Epidermal melanocyte (primary cell): ENCODE results near the gene DNASE1L3.
A peak's percentile ranks its signal among the peaks of the same experiment; 100 is the strongest.

Source experiments
- DNase-seq: peaks from one replicate; pipeline ENCODE4 v3.0.0; 2011; ENCODE audit warnings: low spot score; ENCODE audit not compliant: insufficient read length

The DNASE1L3 gene

GRCh38 chr3:58179235-58180098, 31.3 kb downstream of the DNASE1L3 start:
- no peak for DNase-seq

- no peak for DNase-seq
Measured at GRCh38 chr3:58178528-58179234, 32.1 kb downstream of the DNASE1L3 start.

- peak; percentile 71 for DNase-seq
Measured at GRCh38 chr3:58177747-58178527, 32.8 kb downstream of the DNASE1L3 start.

- DNase-seq = no peak
Measured at GRCh38 chr3:58176827-58177489, 33.8 kb downstream of the DNASE1L3 start.

GRCh38 chr3:58176185-58176530, 34.6 kb downstream of the DNASE1L3 start:
- DNase-seq = no peak

GRCh38 chr3:58175437-58176184, 35.2 kb downstream of the DNASE1L3 start:
- no peak for DNase-seq

- DNase-seq = no peak
Measured at GRCh38 chr3:58175187-58175436, 35.7 kb downstream of the DNASE1L3 start.

- DNase-seq = no peak
Measured at GRCh38 chr3:58173669-58174398, 36.9 kb downstream of the DNASE1L3 start.

- DNase-seq = no peak
Measured at GRCh38 chr3:58173029-58173668, 37.6 kb downstream of the DNASE1L3 start.

GRCh38 chr3:58171126-58171525, 39.6 kb downstream of the DNASE1L3 start:
- no peak for DNase-seq

GRCh38 chr3:58170376-58170775, 40.4 kb downstream of the DNASE1L3 start:
- DNase-seq = no peak

GRCh38 chr3:58169371-58169770, 41.4 kb downstream of the DNASE1L3 start:
- DNase-seq = no peak

GRCh38 chr3:58168498-58168897, 42.3 kb downstream of the DNASE1L3 start:
- DNase-seq = no peak

GRCh38 chr3:58167431-58168351, 43.1 kb downstream of the DNASE1L3 start:
- DNase-seq = peak; percentile 81

GRCh38 chr3:58164906-58165821, 45.6 kb downstream of the DNASE1L3 start:
- DNase-seq = no peak

GRCh38 chr3:58164199-58164879, 46.4 kb downstream of the DNASE1L3 start:
- DNase-seq = no peak

GRCh38 chr3:58163234-58163633, 47.5 kb downstream of the DNASE1L3 start:
- DNase-seq = no peak
